ENCODE measurements around the gene CD300LG. TPM values are rescaled to one million over a fixed set of nuclear protein-coding genes. Genes with fewer than 3 reads are reported as not detected.

Gene CD300LG
- total and polyA plus RNA-seq, 2 donors from 2014 or later = 1.2 to 3.1 TPM

DNA sequence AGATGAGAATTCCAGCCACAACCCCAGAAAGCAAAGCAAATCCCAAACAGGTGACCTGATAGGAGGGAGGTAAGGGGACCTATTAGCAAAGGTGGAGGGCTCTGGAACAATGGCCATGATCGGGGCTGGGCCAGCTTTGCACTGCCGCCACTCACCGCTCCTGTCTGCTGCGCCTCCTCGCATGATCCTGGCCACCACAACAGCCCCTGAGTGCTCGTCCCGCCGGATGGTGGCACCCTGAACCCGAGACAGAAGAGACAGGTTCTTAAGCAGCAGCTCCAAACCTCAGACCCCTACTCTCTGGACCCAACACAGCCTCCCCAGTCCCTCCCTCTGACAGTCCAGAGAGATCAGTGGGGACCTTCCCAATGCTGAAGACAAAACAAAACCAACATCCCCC lies 19.4 kb upstream of the CD300LG start:
- intact Hi-C loops (cut with DNase I) = no loop called here
- Histone ChIP-seq H3K27me3 (ENCODE audit: control insufficient read depth, insufficient read depth, low read length) (no peaks in the 10 kb centered on the region), H3K9me3 (ENCODE audit: control insufficient read depth in 2 of 3, insufficient read depth in 1 of 3, low read length in 3 of 3) (no peaks in the 10 kb centered on the region), H3K36me3 (ENCODE audit: control insufficient read depth in 2 of 3, insufficient read depth in 3 of 3, low read length in 3 of 3) (no peaks in the 10 kb centered on the region), H3K4me3 (ENCODE audit: low read length in 3 of 3) (no peak overlapping the region), H3K4me1 (ENCODE audit: control insufficient read depth in 2 of 3, insufficient read depth in 2 of 3, low read depth in 1 of 3, low read length in 3 of 3) (peaks cover 0 to 6% (median 0%) of the 10 kb centered on the region in 3 donors), H3K9ac (ENCODE audit: low read length in 3 of 3) (no peak overlapping the region), H3K27ac (ENCODE audit: low read depth in 2 of 2, low read length in 2 of 2) (no peak overlapping the region)
- FAIRE-seq = no peak
- no peak for DNase-seq
- TF ChIP-seq, protein P1, sequence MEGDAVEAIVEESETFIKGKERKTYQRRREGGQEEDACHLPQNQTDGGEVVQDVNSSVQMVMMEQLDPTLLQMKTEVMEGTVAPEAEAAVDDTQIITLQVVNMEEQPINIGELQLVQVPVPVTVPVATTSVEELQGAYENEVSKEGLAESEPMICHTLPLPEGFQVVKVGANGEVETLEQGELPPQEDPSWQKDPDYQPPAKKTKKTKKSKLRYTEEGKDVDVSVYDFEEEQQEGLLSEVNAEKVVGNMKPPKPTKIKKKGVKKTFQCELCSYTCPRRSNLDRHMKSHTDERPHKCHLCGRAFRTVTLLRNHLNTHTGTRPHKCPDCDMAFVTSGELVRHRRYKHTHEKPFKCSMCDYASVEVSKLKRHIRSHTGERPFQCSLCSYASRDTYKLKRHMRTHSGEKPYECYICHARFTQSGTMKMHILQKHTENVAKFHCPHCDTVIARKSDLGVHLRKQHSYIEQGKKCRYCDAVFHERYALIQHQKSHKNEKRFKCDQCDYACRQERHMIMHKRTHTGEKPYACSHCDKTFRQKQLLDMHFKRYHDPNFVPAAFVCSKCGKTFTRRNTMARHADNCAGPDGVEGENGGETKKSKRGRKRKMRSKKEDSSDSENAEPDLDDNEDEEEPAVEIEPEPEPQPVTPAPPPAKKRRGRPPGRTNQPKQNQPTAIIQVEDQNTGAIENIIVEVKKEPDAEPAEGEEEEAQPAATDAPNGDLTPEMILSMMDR (IDR thresholded peaks at IDR 0.05; ENCODE audit: borderline replicate concordance, extremely low read depth, insufficient read depth) = no peak

DNA sequence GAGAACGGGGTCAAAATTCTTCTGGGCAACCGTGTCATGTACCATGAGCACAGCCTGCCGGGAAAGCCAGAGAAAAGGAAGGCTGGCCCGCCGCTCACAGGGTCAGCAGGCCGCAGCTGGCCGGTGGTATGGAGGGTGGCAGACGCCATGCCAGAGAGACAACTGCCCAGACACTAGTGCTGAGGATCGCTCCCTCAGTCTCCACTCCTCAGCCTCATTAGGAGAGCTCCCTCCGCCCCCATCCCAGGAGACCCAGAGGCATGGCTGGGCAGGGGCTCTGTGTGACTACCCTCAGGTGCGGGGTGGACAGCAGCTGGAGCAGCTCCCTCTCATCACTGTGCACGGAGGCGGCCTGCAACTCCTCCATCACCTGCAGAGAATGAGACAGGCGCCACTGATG lies 17.2 kb upstream of the CD300LG start:
- TF ChIP-seq, protein P1 (IDR thresholded peaks at IDR 0.05; ENCODE audit: borderline replicate concordance, extremely low read depth, insufficient read depth) = no peak
- DNase-seq (no peak), FAIRE-seq (no peak)
- no peaks in the 10 kb centered on the region for H3K9me3 ChIP-seq (ENCODE audit: control insufficient read depth in 2 of 3, insufficient read depth in 1 of 3, low read length in 3 of 3)
- no peaks in the 10 kb centered on the region for H3K36me3 ChIP-seq (ENCODE audit: control insufficient read depth in 2 of 3, insufficient read depth in 3 of 3, low read length in 3 of 3)
- intact Hi-C loops (cut with DNase I) = no loop called here
- no peaks in the 10 kb centered on the region for H3K27me3 ChIP-seq (ENCODE audit: control insufficient read depth, insufficient read depth, low read length)
- H3K9ac ChIP-seq (ENCODE audit: low read length in 3 of 3) = no peak overlapping the region
- peaks cover 0 to 11% (median 0%) of the 10 kb centered on the region in 3 donors for H3K4me1 ChIP-seq (ENCODE audit: control insufficient read depth in 2 of 3, insufficient read depth in 2 of 3, low read depth in 1 of 3, low read length in 3 of 3)
- H3K4me3 ChIP-seq (ENCODE audit: low read length in 3 of 3) = no peak overlapping the region
- H3K27ac ChIP-seq (ENCODE audit: low read depth in 2 of 2, low read length in 2 of 2) = no peak overlapping the region

DNA sequence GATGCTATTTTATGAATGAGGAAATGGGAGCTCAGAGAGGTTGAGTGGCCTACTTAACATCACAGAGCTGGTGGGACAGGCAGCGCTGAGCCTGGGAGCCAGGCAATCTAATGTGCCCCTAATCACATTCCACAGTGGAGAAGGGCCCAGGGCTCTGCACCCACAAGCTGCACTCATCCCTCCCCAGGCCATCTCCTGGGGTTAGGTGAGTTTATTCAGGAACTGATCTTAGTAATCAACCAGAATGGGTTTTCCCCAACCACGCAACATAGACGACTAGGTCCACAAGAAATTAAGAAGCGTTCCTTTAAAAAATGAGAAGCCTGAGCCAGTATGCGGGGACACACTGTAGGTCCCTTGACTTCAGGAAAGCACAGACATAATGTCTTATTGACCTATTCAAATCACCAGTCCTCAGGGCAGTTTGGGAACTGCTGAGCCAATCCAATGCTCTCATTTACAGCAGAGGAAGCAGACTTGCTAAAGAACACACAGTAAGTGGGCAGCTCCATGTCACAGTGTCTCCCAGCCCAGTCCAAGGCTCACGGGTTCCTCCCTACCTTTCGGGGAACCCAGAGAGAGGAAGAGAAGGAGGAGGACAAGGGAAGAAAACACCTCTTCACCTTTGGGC lies 16.4 kb upstream of the CD300LG start:
- intact Hi-C loops (cut with DNase I) = no loop called here
- DNase-seq = no peak
- H3K27ac ChIP-seq (ENCODE audit: low read depth in 2 of 2, low read length in 2 of 2) = no peak overlapping the region
- H3K27me3 ChIP-seq (ENCODE audit: control insufficient read depth, insufficient read depth, low read length) = no peaks in the 10 kb centered on the region
- no peaks in the 10 kb centered on the region for H3K9me3 ChIP-seq (ENCODE audit: control insufficient read depth in 2 of 3, insufficient read depth in 1 of 3, low read length in 3 of 3)
- H3K9ac ChIP-seq (ENCODE audit: low read length in 3 of 3) = no peak overlapping the region
- TF ChIP-seq, protein P1 (IDR thresholded peaks at IDR 0.05; ENCODE audit: borderline replicate concordance, extremely low read depth, insufficient read depth) = no peak
- H3K36me3 ChIP-seq (ENCODE audit: control insufficient read depth in 2 of 3, insufficient read depth in 3 of 3, low read length in 3 of 3) = no peaks in the 10 kb centered on the region
- FAIRE-seq = no peak
- H3K4me1 ChIP-seq (ENCODE audit: control insufficient read depth in 2 of 3, insufficient read depth in 2 of 3, low read depth in 1 of 3, low read length in 3 of 3) = peaks cover 0 to 11% (median 0%) of the 10 kb centered on the region in 3 donors
- no peak overlapping the region for H3K4me3 ChIP-seq (ENCODE audit: low read length in 3 of 3)
